ENCODE data around the gene RUFY3.

- TF ChIP-seq CTCF (conservative IDR thresholded peaks at IDR 0.05; ENCODE audit: low read depth, low read length), result no peak
- no peak for TF ChIP-seq EZH2 (IDR thresholded peaks at IDR 0.05; ENCODE audit: borderline replicate concordance, low read depth, low read length, poor library complexity, severe bottlenecking)
These were observed 2.8 kb upstream of the RUFY3 start for GRCh38 chr4:70718811-70719604.

Data from A673 (cell line).